CD4-positive, alpha-beta T cell treated with Interleukin-15 for 1 hour (primary cell): ENCODE measurements around the gene RABGGTB.
"Not testable (repeated sequence)": the region's sequence is repeated elsewhere in the genome, so short reads cannot be mapped to it uniquely, and the experiment has no call there.

Experiments
- DNase-seq: peaks from one replicate; pipeline ENCODE4 v3.0.0-alpha.2; 2020

RABGGTB gene

DNA sequence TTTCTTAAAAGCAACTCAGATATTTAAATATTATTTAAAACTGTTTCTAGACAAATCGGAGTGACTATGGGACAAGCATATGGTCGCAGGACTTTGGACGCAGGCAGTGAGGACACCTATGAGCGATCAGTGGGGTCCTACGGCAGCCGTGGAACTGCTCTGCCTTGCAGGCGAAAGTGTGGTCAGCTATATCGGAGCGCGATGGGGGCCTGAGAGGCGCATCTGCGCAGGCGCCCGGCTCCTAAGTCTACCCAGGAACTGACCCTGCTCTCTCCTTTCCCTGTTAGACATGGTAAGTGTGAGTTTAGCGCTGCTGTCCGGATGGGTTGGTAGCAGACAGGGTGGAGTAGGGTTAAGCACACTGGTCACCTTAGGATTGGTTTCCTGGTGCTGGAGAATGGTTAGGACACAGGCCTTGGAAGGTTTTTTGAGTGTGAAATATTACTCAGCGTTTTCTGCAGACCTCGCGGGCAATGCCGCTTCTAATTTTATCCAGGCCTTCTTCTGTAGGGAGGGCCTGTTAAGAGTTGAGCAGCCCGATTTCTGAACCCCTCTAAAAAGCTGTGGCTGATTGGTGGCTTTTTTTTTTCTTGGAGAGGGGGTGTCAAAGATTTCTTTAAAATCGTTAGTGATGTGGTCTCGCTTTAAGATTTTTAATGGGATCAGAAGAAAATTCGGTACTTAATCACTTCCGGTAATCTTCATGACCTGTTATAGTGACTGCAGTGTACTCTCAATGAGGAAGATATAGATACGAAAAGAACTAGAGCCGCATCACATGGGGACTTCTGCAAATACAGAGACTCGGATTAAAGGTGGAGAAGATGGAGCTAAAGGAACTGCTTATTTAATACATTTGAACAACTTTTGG lies at the start of gene RABGGTB:
RABGGTB (plus strand) TSS at position 274 of the 871 bp plus-strand sequence; CDS start at position 290, 16 bp downstream.
- peak; percentile 94 for DNase-seq

DNA sequence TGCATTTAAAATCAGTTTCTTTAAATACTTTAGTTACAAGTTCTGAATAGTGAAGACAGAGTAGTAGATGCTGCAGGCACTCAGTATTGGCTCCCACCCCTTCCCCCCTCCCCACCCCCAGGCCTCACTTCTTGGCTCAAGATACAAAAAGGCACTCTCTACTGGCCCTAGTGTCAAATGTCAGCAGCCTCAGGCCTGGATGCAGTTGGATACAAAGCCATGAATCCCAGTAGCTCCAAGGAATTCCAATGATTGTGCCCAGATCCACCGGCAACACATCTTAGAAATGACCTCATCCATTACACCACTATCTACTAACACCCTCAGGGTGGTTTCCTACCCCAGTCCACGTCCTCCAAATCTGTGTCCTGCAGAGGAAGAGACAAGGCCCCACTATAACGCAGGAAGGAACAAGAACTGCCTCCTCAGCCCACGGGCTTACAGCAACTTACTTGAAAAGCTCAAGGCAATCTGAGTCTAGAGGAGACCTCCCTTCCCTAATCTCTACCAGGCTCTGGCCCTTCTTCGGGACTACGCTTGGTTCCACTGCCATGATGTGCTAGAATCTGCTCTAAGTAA lies 43.9 kb upstream of the RABGGTB start:
- no peak for DNase-seq

DNA sequence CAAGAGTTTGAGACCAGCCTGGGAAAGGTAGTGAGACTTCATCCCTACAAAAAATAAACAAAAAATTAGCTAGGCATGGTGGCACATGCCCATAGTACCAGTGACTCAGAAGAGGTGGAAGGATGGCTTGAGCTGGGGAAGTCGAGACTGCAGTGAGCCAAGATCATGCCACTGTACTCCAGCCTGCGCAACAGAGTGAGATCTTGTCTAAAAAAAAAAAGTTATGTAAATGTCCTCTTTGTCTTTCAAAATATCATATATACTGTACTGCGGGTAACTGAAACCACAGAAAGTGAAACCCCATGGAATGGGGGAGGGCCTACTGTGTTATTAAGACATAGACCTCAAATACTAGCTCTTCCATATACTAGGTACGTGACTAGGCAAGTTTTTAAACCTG lies 40.8 kb upstream of the RABGGTB start:
- DNase-seq = no peak

DNA sequence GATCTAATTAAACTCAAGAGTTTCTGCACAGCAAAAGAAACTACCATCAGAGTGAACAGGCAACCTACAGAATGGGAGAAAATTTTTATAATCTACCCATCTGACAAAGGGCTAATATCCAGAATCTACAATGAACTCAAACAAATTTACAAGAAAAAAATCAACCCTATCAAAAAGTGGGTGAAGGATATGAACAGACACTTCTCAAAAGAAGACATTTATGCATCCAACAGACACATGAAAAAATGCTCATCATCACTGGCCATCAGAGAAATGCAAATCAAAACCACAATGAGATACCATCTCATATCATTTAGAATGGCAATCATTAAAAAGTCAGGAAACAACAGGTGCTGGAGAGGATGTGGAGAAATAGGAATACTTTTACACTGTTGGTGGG lies 28.8 kb upstream of the RABGGTB start:
- not testable (repeated sequence) for DNase-seq

DNA sequence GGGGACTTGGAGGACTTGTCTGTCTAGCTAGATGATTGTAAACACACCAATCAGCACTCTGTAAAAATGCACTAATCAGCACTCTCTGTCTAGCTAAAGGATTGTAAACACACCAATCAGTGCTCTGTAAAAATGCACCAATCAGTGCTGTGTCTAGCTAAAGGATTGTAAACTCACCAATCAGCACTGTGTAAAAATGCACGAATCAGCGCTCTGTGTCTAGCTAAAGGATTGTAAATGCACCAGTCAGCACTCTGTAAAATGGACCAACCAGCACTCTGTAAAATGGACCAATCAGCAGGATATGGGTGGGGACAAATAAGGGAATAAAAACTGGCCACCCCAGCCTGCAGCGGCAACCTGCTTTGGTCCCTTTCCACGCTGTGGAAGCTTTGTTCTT lies 27.5 kb upstream of the RABGGTB start:
- not testable (repeated sequence) for DNase-seq

DNA sequence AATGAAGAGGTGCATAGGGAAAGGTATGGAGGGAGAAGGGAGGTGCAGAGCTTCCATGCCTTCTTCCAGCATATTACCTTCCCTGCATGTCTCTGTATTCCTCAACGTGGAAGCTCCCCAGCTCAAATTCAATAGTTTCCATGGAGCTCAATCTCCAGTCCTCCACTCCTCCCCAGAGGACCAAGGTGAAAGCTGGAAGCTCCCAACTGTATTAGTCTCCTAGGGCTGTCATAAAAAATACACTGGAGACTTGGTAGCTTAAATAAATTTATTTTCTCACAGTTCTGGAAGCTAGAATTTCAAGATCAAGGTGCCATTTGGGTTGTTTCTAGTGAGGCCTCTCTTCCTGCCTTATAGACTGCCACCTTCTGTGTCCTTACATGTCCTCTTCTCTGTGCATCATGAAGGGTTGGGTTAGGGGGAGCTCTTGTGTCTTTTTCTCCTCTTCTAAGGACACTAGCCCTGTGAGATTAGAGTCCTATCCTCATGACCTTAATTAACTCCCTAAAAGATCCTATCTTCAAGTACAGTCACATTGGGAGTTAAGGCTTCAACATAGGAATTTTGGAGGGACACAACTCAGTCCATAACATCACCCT lies 21.9 kb upstream of the RABGGTB start:
- DNase-seq = no peak

DNA sequence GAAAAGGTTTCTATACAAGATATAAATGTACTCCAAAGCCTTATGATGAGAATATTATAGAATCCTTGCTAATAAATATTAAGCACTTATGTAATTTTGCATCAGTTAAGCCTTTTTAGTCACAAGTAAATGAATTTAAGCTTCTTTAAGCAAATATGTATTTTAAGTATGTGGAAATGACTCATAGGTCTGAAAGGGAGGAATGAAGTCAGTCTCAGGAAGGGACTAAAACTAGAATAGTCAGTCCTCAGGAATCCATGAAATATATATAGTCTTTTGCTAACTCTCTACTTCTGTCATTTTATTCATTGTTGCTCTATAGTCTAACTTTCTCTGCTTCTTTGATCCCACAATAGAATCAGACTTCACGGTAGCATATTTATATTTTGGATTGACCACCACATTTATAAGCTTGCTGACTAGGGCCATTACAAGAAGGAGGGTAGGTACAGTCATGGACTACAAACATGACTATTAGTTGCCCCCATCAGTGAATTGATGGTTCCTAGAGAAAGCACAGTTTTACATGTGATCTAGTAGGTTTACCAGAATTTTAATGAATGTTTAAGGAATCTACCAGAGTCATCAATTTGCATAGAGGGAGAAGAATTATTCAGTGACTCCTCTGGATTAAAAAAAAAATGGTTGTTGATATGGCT lies 20.2 kb upstream of the RABGGTB start:
- DNase-seq = no peak

DNA sequence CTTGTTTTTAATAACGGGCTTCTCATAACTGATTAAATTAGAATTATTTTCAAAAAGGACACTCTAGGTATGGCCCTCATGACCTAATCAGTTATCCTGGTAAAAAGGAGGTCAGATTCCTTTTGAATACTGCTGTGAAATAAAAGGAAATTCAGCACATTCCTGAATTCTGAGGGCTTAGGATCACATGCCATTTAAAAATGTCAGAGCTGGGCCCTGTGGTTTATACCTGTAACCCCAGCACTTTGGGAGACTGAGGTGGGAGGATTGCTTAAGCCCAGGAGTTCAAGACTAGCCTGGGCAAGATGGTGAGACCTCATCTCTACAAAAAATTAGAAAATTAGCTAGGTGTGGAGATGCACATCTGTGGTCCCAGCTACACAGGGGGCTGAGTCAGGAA lies 18.0 kb upstream of the RABGGTB start:
- DNase-seq = no peak

DNA sequence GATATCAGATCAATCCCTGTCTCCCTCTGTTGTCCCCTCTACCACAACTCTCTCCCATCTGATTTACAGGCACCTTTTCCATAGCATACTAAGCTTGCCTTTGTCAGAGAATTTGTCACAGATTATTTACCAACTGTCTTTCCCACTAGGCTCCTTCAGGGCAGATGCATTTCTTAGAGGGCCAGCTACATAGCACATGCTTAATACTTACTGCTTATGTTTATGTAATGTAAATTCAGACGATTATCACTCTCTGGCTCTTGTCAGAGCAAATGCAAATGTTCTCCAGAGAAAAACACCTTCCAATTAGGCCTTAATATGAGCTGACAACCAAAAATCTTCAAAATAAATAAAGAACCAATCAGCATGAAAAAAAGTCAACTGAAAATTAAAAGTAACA lies 15.3 kb upstream of the RABGGTB start:
- no peak for DNase-seq

DNA sequence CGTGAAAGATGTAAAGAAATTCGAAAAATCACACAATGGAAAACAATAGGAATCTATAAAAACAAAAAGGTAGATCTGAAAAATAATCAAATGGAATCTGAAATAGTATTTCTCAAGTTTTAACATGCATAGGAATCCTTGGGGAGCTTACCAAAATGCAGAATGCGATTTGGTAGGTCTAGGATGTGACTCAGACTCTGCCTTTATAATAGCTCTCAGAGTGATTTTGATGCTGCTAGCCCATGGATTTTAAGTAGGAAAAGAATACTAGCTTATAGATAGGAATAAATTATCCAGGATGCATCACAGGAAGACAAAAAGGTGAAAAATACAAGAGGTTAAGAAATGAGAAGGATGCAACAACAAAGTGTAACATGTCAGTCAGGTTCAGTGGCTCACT lies 14.1 kb upstream of the RABGGTB start:
- DNase-seq = no peak

DNA sequence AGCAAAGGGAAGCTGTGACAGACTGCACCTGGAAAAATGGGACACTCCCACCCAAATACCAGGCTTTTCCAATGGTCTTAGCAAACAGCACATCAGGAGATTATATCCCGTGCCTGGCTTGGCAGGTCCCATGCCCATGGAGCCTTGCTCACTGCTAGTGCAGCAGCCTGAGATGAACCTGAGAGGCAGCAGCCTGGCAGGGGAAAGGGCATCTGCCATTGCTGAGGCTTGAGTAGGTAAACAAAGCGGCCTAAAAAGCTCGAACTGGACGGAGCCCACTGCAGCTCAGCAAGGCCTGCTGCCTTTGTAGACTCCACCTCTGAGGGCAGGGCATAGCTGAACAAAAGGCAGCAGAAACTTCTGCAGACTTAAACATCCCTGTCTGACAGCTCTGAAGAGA lies 8.2 kb upstream of the RABGGTB start:
- DNase-seq = not testable (repeated sequence)

DNA sequence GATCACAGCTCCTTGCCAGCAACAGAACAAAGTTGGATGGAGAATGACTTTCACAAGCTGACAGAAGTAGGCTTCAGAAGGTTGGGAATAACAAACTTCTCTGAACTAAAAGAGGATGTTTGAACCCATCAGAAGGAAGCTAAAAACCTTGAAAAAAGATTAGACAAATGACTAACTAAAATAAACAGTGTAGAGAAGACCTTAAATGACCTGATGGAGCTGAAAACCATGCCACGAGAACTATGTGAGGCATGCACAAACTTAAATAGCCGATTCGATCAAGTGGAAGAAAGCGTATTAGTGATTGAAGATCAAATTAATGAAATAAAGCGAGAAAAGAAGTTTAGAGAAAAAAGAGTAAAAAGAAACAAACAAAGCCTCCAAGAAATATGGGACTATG lies 7.4 kb upstream of the RABGGTB start:
- not testable (repeated sequence) for DNase-seq

DNA sequence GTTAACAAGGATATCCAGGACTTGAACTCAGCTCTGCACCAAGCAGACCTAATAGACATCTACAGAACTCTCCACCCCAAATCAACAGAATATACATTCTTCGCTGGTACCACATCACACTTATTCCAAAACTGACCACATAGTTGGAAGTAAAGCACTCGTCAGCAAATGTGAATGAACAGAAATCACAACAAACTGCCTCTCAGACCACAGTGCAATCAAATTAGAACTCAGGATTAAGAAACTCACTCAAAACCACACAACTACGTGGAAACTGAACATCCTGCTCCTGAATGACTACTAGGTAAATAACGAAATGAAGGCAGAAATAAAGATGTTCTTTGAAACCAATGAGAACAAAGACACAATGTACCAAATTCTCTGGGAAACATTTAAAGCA lies 5.9 kb upstream of the RABGGTB start:
- DNase-seq = not testable (repeated sequence)

DNA sequence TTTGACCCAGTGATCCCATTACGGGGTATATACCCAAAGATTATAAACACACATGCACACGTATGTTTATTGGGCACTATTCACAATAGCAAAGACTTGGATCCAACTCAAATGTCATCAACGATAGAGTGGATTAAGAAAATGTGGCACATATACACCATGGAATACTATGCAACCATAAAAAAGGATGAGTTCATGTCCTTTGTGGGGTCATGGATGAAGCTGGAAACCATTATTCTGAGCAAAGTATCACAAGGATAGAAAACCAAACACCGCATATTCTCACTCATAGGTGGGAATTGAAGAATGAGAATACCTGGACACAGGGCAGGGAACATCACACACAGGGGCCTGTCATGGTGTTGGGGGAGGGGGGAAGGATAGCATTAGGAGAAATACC lies 2.1 kb upstream of the RABGGTB start:
- DNase-seq = not testable (repeated sequence)

DNA sequence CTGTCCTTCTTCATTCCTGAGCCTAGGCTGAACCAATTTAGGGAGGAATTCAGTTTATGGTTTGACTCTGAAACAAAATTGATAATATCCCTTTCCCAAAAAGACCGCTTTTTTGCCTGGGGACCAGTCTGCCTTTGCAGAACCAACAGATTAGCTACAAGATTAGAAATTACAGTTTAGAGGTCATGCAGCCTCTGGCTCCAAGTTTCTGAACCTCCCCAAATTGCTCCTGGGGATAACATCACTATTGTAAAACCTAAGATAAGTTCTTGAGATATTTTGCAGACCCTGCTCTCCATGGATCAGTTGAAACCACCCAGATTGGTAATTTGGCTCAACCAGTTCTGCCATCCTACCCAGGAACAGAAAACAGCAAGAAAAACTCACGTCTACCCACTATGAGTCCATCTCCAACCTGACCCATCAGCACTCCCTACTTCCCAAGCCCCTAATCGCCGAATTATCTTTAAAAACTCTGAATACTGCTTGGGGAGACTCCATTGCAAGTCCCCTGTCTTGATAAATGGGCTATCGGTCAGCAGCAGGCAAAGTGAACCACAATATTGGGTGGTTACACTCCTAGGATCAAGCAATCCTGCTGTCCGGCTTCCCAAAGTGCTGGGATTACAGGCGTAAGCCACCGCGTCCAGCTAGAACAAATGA lies 605 bp upstream of the RABGGTB start:
- no peak for DNase-seq

DNA sequence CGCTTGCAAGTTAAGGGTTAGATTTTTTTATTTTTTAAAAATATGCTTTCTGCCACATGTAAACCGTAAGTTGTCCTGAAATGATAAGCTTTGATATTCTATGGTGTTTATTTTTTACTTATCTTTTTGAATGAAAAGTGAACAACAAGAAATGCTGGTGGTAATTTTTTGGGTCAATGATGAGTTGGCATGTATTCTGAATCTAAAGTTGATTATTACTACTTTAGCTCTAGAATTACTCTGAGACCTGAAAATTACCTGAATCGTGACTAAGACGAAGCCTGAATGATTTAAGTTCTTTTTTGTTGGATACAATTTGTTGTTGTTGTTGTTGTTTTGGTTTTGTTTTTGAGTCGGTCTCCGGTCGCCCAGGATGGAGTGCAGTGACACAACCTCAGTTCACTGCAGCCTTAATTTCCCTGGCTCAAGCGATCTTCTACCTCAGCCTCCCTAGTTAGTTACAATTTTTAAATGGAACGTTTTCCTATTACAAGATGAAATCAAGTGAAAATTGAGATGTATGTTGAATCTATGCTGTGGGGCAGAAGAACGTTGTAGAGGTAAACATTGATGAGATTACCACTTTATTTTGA lies 941 bp downstream of the RABGGTB start:
- DNase-seq = no peak

DNA sequence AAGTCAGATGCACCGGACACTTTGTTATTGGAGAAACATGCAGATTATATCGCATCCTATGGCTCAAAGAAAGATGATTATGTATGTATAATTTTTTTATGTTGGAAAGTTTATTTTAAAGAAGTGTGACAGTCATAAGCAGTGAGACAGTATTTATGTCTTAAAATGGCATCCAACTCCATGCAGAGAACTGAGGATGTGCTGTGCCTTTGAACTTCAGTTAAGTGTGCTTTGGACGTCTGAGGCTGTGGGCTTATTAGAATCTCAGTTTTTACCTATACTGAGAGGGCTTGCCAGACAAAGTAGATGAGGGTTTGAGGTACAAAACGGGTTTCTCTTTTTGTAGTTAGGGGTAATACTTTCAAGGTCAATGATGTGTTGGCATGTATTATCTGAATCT lies 1.5 kb downstream of the RABGGTB start:
- no peak for DNase-seq

DNA sequence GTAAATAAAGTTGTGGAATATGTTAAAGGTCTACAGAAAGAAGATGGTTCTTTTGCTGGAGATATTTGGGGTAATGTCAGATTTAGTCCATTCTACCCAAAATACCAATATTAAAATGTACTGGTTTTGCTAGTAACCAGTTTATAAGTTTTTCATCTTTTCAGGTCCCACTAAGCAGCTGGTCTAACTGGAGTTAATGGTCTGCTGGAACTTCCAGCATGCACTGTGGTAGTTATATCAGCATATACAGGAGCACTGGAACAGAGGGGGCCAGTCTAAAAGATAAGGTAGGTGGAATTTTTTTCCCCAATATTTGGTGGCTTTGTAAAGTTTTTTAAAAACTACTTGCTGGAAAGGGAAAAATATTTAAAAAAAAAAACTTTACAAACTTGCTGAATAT lies 3.9 kb downstream of the RABGGTB start:
- DNase-seq = no peak

DNA sequence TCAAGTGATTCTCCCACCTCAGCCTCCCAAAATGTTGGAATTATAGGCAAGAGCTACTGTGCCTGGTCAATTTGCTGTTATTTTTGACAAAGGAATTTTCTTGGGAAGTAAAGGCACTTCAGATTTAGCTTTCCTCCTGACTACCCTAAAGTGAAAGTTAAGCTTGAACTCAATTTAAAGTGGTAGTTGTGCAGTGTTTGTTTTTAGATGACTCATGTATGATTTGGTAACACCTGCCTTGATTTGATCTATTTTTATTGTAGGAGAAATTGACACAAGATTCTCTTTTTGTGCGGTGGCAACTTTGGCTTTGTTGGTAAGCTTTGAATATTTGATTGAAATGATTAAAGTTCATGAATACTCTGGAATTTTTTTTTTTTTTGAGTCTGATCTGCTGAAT lies 5.0 kb downstream of the RABGGTB start:
- no peak for DNase-seq

DNA sequence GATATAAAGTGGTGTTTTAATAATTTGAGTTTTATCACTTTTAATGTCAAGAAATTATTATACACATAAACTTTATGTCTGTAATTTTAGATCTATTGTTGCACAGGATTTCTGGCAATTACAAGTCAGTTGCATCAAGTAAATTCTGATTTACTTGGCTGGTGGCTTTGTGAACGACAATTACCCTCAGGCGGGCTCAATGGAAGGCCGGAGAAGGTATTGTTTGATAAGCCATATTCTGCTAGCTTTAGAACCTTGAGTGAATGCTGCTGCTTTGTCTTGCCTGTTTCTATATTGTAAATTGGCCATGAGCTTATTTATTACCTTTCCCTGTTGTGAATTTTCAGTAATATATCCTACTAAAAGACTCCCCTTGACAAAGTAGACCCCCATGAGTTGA lies 6.0 kb downstream of the RABGGTB start:
- no peak for DNase-seq

DNA sequence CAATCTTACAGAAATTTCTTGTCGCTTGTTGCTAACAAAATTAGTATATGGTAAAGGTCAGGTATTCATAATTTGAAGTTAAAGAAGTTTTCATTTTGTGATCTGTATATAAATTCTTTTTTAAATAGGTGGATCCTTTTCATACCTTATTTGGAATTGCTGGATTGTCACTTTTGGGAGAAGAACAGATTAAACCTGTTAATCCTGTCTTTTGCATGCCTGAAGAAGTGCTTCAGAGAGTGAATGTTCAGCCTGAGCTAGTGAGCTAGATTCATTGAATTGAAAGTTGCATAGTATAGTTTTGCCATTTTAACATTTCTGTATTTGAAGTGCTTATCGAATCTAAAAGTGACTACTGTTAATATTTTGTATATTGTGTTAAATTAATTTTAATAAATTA lies 8.3 kb downstream of the RABGGTB start:
- DNase-seq = no peak

DNA sequence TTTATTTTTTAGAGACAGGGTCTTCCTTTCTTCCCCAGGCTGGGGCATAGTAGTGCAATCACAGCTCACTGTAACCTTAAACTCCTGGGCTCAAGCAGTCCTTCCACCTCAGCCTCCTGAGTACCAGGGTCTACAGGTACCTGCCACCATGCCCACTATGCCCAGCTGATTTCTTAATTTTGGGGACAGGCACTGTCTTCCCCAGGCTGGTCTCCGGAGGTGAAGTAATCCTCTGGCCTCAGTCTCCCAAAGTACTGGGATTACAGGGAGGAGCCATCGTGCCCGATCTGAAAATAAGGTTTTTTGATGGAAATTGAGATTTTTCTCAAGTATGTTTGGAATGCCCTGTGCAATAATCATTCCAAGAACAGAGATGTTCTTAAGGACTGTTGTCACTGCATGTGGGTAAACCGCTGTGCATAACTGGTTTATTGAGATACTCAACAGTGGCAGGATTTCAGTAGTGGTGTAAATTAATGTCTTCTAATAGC lies 9.7 kb downstream of the RABGGTB start:
- DNase-seq = no peak
